GM19438 (cell line): ENCODE results near the gene SYS1.

Experiments used
- ATAC-seq: cut with Tn5 transposase; IDR thresholded peaks from one replicate; pipeline ENCODE4 v1.9.1; 2021; ENCODE audit warnings: low read depth; ENCODE audit not compliant: unreplicated experiment

Gene SYS1

GRCh38 chr20:45409521-45410272 lies 46.7 kb downstream of the SYS1 start:
- ATAC-seq = no peak

- ATAC-seq = no peak
Observed at GRCh38 chr20:45410887-45411286, 47.9 kb downstream of the SYS1 start.

- no peak for ATAC-seq
Observed at GRCh38 chr20:45412653-45413052, 49.7 kb downstream of the SYS1 start.

- ATAC-seq = no peak
Observed at GRCh38 chr20:45413479-45413878, 50.5 kb downstream of the SYS1 start.

GRCh38 chr20:45415822-45416637 lies 53.1 kb downstream of the SYS1 start, which contains the start of gene PIGT:
PIGT (plus strand) TSS chr20:45416141; CDS start chr20:45416157, 16 bp downstream.
- ATAC-seq = peak; percentile 69

GRCh38 chr20:45416917-45417316 lies 54.0 kb downstream of the SYS1 start:
- ATAC-seq = no peak
